A549 (cell line): Measurements from ENCODE around the gene ALS2. TPM values are rescaled to one million over a fixed set of nuclear protein-coding genes. Genes with fewer than 3 reads are reported as not detected.

Experiments used
- ATAC-seq, 2 experiments: fragments of 200-7000 bp in 1 of 2; fragments of >200 bp in 1 of 2; cut with Nextera tagmentation in 1 of 2; cut with Tn5 transposase in 1 of 2; 3 replicates each; pipeline versions ENCODE4 v1.8.0 to v1.9.1; 2018 to 2020; ENCODE audit warnings: mild to moderate bottlenecking in 1 of 2, moderate library complexity in 1 of 2
- CTCF ChIA-PET: fragments of 300-600 bp; sonication (Branson Sonifier 250); formaldehyde crosslinking; extraction: SDS; loops from one replicate; lab custom pipeline; 2021; ENCODE audit warnings: antibody characterized with exemption, inconsistent platforms; lab: Yijun Ruan, JAX
- POLR2A ChIA-PET: fragments of 350-600 bp; formaldehyde crosslinking; extraction: SDS; loops from one replicate; lab custom pipeline; 2021; ENCODE audit warnings: antibody characterized with exemption, inconsistent platforms; lab: Yijun Ruan, JAX
- DNase-seq, 2 experiments: peaks; one replicate each; pipeline versions ENCODE4 v3.0.0 to v3.0.0-alpha.2; 2011 to 2016; ENCODE audit warnings: low read depth in 1 of 2, low spot score in 1 of 2
- FAIRE-seq: peaks from 2 replicates; lab custom pipeline; 2011; peaks lifted over from hg19 to GRCh38; lab: Jason Lieb, UNC
- H3K27ac ChIP-seq, 2 experiments: fragments of >200 bp; sonication (Bioruptor Twin); formaldehyde crosslinking; 3 replicates each; pipeline ENCODE4 v1.5.1; 2016 to 2017
- H3K4me1 ChIP-seq: fragments of >200 bp; sonication (Bioruptor Twin); formaldehyde crosslinking; 3 replicates; pipeline ENCODE4 v1.6.1; 2016
- H3K4me2 ChIP-seq: fragments of >200 bp; sonication (Bioruptor Twin); formaldehyde crosslinking; 3 replicates; pipeline ENCODE4 v1.6.1; 2016
- H3K4me3 ChIP-seq: fragments of >200 bp; sonication (Bioruptor Twin); formaldehyde crosslinking; 3 replicates; pipeline ENCODE4 v1.5.1; 2016
- H3K9me3 ChIP-seq: fragments of >200 bp; sonication (Bioruptor Twin); formaldehyde crosslinking; 3 replicates; pipeline ENCODE4 v1.6.1; 2016
- BCL3 ChIP-seq: fragments of >200 bp; sonication (Bioruptor Twin); formaldehyde crosslinking; IDR thresholded peaks from 3 replicates; pipeline ENCODE4 v1.6.1; 2016
- BHLHE40 ChIP-seq: IDR thresholded peaks from 2 replicates; pipeline ENCODE4 v1.6.1; 2012; ENCODE audit warnings: low read depth, low read length, inconsistent platforms
- CEBPB ChIP-seq, 2 experiments: fragments of >200 bp in 1 of 2; sonication (Bioruptor Twin) in 1 of 2; formaldehyde crosslinking in 1 of 2; IDR thresholded peaks; 2 replicates each; pipeline ENCODE4 v1.6.1; 2012 to 2016
- CHD4 ChIP-seq: fragments of 200-600 bp; sonication (generic); IDR thresholded peaks from 2 replicates; pipeline ENCODE4 v1.6.1; 2016; ENCODE audit warnings: antibody characterized with exemption, mild to moderate bottlenecking, borderline replicate concordance
- CTCF ChIP-seq: fragments of >200 bp; sonication (Bioruptor Twin); formaldehyde crosslinking; IDR thresholded peaks from 3 replicates; pipeline ENCODE4 v1.5.1; 2016
- EHF ChIP-seq: fragments of 250-450 bp; sonication (Bioruptor Pico); IDR thresholded peaks from 2 replicates; pipeline ENCODE4 v1.5.0; 2020; ENCODE audit warnings: mild to moderate bottlenecking
- EHMT2 ChIP-seq: fragments of 200-600 bp; sonication (generic); IDR thresholded peaks from 2 replicates; pipeline ENCODE4 v1.6.1; 2016; ENCODE audit warnings: antibody characterized with exemption, low read depth, mild to moderate bottlenecking, moderate library complexity
- ELK1 ChIP-seq: fragments of 150-350 bp; IDR thresholded peaks from 2 replicates; pipeline ENCODE4 v1.6.1; 2014; ENCODE audit warnings: low read depth, mild to moderate bottlenecking, low read length
- EP300 ChIP-seq, 2 experiments: fragments of >200 bp; sonication (Bioruptor Twin); formaldehyde crosslinking; IDR thresholded peaks; 2 replicates in 1 of 2; 3 replicates in 1 of 2; pipeline ENCODE4 v1.6.1; 2016 to 2017
- ESRRA ChIP-seq: fragments of 150-350 bp; IDR thresholded peaks from 2 replicates; pipeline ENCODE4 v1.6.1; 2014; ENCODE audit warnings: mild to moderate bottlenecking, low read length, borderline replicate concordance
- FOSB ChIP-seq: fragments of 250-450 bp; sonication (Bioruptor Pico); IDR thresholded peaks from 2 replicates; pipeline ENCODE4 v1.5.0; 2020; ENCODE audit warnings: mild to moderate bottlenecking, moderate library complexity
- FOXS1 ChIP-seq: fragments of 250-450 bp; sonication (Bioruptor Pico); IDR thresholded peaks from 2 replicates; pipeline ENCODE4 v1.5.0; 2020; ENCODE audit warnings: mild to moderate bottlenecking, moderate library complexity
- GATA3 ChIP-seq: IDR thresholded peaks from 2 replicates; pipeline ENCODE4 v1.6.1; 2012; ENCODE audit warnings: borderline replicate concordance
- HDAC2 ChIP-seq: fragments of 200-600 bp; sonication (generic); IDR thresholded peaks from 2 replicates; pipeline ENCODE4 v1.6.1; 2016
- HES2 ChIP-seq: fragments of >200 bp; sonication (Bioruptor Twin); formaldehyde crosslinking; IDR thresholded peaks from 2 replicates; pipeline ENCODE4 v1.6.1; 2016
- HOXB5 ChIP-seq: fragments of 250-450 bp; sonication (Bioruptor Pico); IDR thresholded peaks from 2 replicates; pipeline ENCODE4 v1.5.0; 2020; ENCODE audit warnings: mild to moderate bottlenecking, moderate library complexity
- JUN ChIP-seq, 2 experiments: fragments of >200 bp; sonication (Bioruptor Twin); formaldehyde crosslinking; IDR thresholded peaks; 2 replicates in 1 of 2; 3 replicates in 1 of 2; pipeline ENCODE4 v1.6.1; 2016 to 2017
- JUNB ChIP-seq: fragments of >200 bp; sonication (Bioruptor Twin); formaldehyde crosslinking; IDR thresholded peaks from 2 replicates; pipeline ENCODE4 v1.6.1; 2016
- KDM1A ChIP-seq: fragments of 200-600 bp; sonication (generic); IDR thresholded peaks from 2 replicates; pipeline ENCODE4 v1.6.1; 2016; ENCODE audit warnings: low read depth, mild to moderate bottlenecking
- MAFK ChIP-seq: fragments of 450-650 bp; IDR thresholded peaks from 2 replicates; pipeline ENCODE4 v1.6.1; 2014; ENCODE audit not compliant: partially characterized antibody
- MAX ChIP-seq: IDR thresholded peaks from 2 replicates; pipeline ENCODE4 v1.6.1; 2012
- PBX3 ChIP-seq: IDR thresholded peaks from 2 replicates; pipeline ENCODE4 v1.6.1; 2012
- POLR2AphosphoS2 ChIP-seq: conservative IDR thresholded peaks from 2 replicates; pipeline ENCODE4 v1.6.1; 2012; ENCODE audit warnings: low read length, improper control_type of control experiment, inconsistent platforms
- RFX5 ChIP-seq: fragments of 450-650 bp; IDR thresholded peaks from 2 replicates; pipeline ENCODE4 v1.7.1; 2014; ENCODE audit warnings: antibody characterized with exemption, mild to moderate bottlenecking, moderate library complexity
- RNF2 ChIP-seq: fragments of 200-600 bp; sonication (generic); IDR thresholded peaks from 2 replicates; pipeline ENCODE4 v1.6.1; 2016; ENCODE audit warnings: low read depth, mild to moderate bottlenecking, antibody characterized with exemption, moderate library complexity, borderline replicate concordance
- TP53 ChIP-seq: fragments of 250-450 bp; sonication (Bioruptor Pico); IDR thresholded peaks from 2 replicates; pipeline ENCODE4 v1.5.0; 2021; ENCODE audit warnings: mild to moderate bottlenecking, moderate library complexity
- USF2 ChIP-seq: fragments of 450-650 bp; IDR thresholded peaks from 2 replicates; pipeline ENCODE4 v1.6.1; 2014; ENCODE audit warnings: antibody characterized with exemption
- ZFP36 ChIP-seq: fragments of 450-650 bp; IDR thresholded peaks from 2 replicates; pipeline ENCODE4 v1.6.1; 2014; ENCODE audit warnings: borderline replicate concordance; ENCODE audit not compliant: partially characterized antibody
- ZNF302 ChIP-seq: fragments of 250-450 bp; sonication (Bioruptor Pico); IDR thresholded peaks from 2 replicates; pipeline ENCODE4 v1.9.0; 2021; ENCODE audit warnings: inconsistent platforms, mild to moderate bottlenecking, moderate library complexity
- WGBS: methylation state at CpG from one replicate; pipeline ENCODE4 v1.1.6; 2017; ENCODE audit errors: missing lambda C conversion rate; 5-methylcytosine and 5-hydroxymethylcytosine counted together
- polyA plus RNA-seq, 4 experiments: library from polyadenylated mRNA; depleted of rRNA in 3 of 4; stranded (reverse); fragments of >200 nt; fragmentation: RNase III in 1 of 4; extraction: RNeasy Plus Mini Kit Qiagen cat#74134 plus additional on column Dnase treatment in 1 of 4; gene quantifications; 2 replicates in 3 of 4; 3 replicates in 1 of 4; pipeline ENCODE4 v1.2.3, GENCODE V29; 2011 to 2017

Gene ALS2
- polyA plus RNA-seq, 2 of the 4 experiments (the other 2 are of a cell fraction): 18.1 to 23.3 TPM

- H3K4me1 ChIP-seq: 0 out of 3 replicates have a peak, but pooled peaks cover 3% of the 10 kb centered on the region
- FAIRE-seq: no peak
- TF ChIP-seq CTCF (no peak), GATA3 (no peak), CEBPB (IDR thresholded peaks at IDR 0.05) (no peak), JUNB (no peak), BHLHE40 (no peak), ZFP36 (no peak), KDM1A (no peak), BCL3 (no peak), MAFK (no peak), TP53 (no peak), ZNF302 (CRISPR knock-in tag) (no peak), PBX3 (no peak), HOXB5 (CRISPR knock-in tag) (no peak), POLR2AphosphoS2 (no peak), RFX5 (no peak), CHD4 (no peak), HDAC2 (no peak), USF2 (no peak), HES2 (no peak), ESRRA (no peak)
- CTCF ChIA-PET: interaction anchor here (1.3 to 3.0 kb wide), 2 partner anchors 10 to 374 kb away, joined by 5 to 10 read pairs; no protein-coding TSS in a partner anchor
- 90% methylated on average over 4 of the region's 4 CpGs for WGBS
- DNase-seq: no peak
- POLR2A ChIA-PET: no interaction called here
- no peak overlapping the region for H3K4me3 ChIP-seq
- H3K9me3 ChIP-seq: no peaks in the 10 kb centered on the region
- H3K27ac ChIP-seq: no peak overlapping the region
- no peak overlapping the region for H3K4me2 ChIP-seq
- ATAC-seq: no peak
Observed at GRCh38 chr2:201785135-201785534, 4.4 kb upstream of the ALS2 start.

- peaks cover 6% of the 10 kb centered on the region; the same call in 2 of the 3 replicates for H3K4me1 ChIP-seq
- H3K4me3 ChIP-seq: no peak overlapping the region
- no peak for FAIRE-seq
- no peak for TF ChIP-seq ELK1
- TF ChIP-seq FOXS1 (CRISPR knock-in tag): no peak
- TF ChIP-seq RNF2: no peak
- no peak for TF ChIP-seq HDAC2
- no peak for TF ChIP-seq EHMT2
- TF ChIP-seq JUN (IDR thresholded peaks at IDR 0.05): no peak
- TF ChIP-seq EHF (CRISPR knock-in tag): no peak
- no peak for TF ChIP-seq RFX5
- TF ChIP-seq MAX: no peak
- no peak for TF ChIP-seq FOSB (CRISPR knock-in tag)
- no peak for TF ChIP-seq EP300 (IDR thresholded peaks at IDR 0.05)
- H3K4me2 ChIP-seq: no peak overlapping the region
- ATAC-seq: no peak
- DNase-seq: no peak
- POLR2A ChIA-PET: no interaction called here
- no peaks in the 10 kb centered on the region for H3K9me3 ChIP-seq
- no peak overlapping the region for H3K27ac ChIP-seq
- CTCF ChIA-PET: interaction anchor here (1.3 to 3.0 kb wide), 2 partner anchors 11 to 374 kb away, joined by 5 to 10 read pairs; no protein-coding TSS in a partner anchor
- 33% methylated on average over 1 of the region's 1 CpG for WGBS
Observed at GRCh38 chr2:201784563-201784962, 3.8 kb upstream of the ALS2 start.
